Measurements from ENCODE around the gene EFCAB9.

DNA sequence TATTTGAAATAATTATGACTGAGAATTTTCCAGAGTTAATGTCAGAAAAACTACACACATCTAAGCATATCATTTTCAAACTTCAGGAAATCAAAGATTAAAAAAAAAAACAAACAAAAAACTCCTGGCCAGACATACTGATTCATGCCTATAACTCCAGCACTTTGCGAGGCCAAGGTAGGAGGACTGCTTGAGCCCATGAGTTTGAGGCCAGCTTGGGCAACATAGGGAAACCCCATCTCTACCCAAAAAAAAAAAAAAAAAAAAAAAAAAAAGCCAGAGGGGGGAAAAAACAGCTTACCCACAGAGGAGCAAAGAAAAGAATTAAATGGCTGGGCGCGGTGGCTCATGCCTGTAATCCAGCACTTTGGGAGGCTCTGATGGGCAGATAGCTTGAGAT lies 22.4 kb downstream of the EFCAB9 start:
- TF ChIP-seq, protein P1, sequence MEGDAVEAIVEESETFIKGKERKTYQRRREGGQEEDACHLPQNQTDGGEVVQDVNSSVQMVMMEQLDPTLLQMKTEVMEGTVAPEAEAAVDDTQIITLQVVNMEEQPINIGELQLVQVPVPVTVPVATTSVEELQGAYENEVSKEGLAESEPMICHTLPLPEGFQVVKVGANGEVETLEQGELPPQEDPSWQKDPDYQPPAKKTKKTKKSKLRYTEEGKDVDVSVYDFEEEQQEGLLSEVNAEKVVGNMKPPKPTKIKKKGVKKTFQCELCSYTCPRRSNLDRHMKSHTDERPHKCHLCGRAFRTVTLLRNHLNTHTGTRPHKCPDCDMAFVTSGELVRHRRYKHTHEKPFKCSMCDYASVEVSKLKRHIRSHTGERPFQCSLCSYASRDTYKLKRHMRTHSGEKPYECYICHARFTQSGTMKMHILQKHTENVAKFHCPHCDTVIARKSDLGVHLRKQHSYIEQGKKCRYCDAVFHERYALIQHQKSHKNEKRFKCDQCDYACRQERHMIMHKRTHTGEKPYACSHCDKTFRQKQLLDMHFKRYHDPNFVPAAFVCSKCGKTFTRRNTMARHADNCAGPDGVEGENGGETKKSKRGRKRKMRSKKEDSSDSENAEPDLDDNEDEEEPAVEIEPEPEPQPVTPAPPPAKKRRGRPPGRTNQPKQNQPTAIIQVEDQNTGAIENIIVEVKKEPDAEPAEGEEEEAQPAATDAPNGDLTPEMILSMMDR (conservative IDR thresholded peaks at IDR 0.05), result no peak
- TF ChIP-seq ZFX (IDR thresholded peaks at IDR 0.05), result no peak

Measured in C4-2B (cell line).